Non-pigmented ciliary epithelial cell (primary cell): ENCODE results near the gene P2RX2.
"Not testable (repeated sequence)": the region's sequence is repeated elsewhere in the genome, so short reads cannot be mapped to it uniquely, and the experiment has no call there.

Experiments
- DNase-seq: peaks from one replicate; pipeline ENCODE4 v3.0.0-alpha.2; 2010; ENCODE audit warnings: low read depth

The P2RX2 gene

GRCh38 chr12:132583736-132584135 is 34.8 kb upstream of the P2RX2 start:
- DNase-seq = no peak

- no peak for DNase-seq
Measured at GRCh38 chr12:132584429-132584828, 34.1 kb upstream of the P2RX2 start.

GRCh38 chr12:132585177-132585576 is 33.4 kb upstream of the P2RX2 start:
- DNase-seq = no peak

DNA sequence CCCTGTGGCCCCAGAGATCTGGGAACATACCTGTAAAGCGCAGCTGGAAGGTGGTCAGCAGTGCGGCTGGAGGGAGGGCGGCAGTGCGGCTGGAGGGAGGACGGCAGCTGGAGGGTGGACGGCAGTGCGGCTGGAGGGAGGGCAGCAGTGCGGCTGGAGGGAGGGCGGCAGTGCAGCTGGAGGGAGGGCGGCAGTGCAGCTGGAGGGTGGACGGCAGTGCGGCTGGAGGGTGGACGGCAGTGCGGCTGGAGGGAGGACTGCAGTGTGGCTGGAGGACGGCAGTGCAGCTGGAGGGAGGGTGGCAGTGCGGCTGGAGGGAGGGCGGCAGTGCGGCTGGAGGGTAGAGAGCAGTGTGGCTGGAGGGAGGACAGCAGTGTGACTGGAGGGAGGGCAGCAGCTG is 31.6 kb upstream of the P2RX2 start:
- DNase-seq = no peak

DNA sequence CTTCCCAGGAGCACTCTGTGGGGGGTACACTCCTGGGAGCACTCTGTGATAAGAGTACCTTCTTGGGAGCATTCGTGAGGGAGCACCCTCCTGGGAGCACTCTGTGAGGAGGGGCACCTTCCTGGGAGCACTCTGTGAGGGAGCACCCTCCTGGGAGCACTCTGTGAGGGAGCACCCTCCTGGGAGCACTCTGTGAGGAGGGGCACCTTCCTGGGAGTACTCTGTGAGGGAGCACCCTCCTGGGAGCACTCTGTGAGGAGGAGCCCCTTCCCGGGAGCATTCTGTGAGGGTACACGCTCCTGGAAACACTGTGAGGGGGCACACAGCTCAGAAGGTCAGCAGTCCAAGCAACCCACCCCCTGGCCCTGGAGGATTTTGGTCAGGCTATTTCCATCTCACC is 30.8 kb upstream of the P2RX2 start:
- no peak for DNase-seq

DNA sequence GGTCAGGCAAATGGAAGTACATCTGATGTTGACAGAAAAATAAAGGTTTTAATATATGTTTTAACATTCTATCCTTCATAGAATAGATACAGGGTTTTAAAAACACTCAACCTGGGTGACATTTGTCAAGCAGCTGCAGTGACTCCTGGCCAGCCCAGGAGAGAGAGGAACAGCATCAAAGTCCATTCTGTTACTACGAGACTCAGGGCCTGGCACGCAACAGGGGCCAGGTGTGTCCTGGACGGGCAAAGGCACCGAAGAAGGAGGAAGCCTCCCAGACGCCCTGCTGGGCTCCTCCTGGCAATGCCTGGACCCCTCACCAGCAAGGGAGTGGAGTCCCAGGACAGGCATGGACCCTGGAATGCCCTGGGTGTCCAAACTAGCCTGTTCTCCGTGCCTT is 30.3 kb upstream of the P2RX2 start:
- DNase-seq = no peak

DNA sequence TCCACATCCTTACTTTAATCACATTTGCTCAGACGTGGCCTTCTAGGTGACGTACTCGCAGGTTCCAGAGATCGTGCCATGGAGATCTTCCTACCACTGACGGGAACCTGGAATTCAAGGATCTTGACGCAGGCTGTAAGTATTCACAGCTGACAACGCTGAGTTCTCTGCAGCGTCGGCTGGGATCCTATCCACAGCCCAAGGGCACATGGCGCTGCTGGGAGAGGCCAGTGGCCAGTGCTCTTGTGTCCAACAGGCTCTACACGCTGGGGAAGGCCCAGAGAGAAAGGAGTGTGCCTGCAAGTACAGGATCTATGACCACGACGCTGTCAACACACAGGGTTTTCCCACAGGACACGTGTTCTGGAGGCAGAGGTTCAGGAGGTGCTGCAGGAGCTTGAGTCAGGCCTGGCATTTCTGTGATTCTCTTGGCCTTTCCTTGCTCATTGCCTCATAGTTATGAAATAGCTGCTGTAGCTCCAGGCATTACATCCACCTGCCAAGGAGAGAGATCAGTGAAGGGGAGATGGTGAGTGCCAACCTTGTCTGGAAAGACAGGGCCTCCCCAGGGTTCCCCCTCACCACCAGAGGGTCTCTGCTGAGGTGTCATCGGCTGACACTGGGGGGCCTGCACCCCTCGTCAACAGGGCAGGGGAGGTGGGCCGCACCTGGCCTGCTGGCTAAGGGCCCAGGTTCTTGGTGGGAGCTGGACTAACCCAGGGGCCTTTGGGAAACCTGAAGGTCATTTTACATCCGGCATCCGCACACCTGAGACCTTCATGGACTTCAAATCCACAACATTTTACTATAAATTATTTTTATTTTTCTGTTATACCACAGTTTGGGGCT is 29.5 kb upstream of the P2RX2 start:
- no peak for DNase-seq

DNA sequence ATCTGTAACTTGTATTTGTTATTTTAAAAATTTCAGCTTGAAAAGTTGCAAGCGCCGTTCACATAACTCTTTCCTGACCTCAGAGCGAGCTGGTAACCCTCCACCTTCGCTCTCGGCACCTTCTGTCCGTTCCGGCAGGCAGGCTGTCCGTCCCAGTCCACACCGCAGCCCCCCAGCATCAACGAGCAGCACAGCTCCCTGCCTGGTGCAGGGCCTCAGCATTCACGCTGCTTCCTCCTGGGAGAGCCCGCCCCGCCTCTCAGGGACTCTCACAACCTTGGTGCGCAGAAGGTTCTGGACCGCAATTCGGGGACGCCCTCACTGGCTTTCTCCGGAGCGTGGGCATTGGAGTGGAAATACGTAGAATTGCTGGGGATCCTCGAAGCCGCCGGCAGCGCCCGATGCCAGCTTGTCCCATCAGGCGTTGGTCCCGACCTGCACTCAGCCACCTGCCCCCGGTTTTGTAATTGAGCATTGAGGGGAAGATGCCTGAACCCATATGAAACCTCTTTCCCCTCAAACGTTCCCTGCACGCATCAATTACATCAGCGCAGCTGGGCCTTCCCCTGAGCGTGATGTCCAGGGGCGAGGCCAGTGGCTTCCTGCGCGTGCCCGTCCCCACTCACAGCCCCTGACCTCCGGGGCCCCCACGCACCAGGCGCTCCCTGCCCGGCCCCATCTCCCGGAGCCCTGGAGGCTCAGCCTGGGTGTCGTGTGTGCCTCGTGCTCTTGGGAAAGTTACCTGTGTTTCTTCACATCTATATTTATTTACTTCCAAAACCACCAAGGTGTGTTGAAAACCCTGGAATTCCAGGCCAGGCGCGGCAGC is 27.3 kb upstream of the P2RX2 start:
- no peak for DNase-seq

GRCh38 chr12:132592282-132592970 is 26.1 kb upstream of the P2RX2 start:
- DNase-seq = no peak

GRCh38 chr12:132593071-132593470 is 25.5 kb upstream of the P2RX2 start:
- DNase-seq = no peak

DNA sequence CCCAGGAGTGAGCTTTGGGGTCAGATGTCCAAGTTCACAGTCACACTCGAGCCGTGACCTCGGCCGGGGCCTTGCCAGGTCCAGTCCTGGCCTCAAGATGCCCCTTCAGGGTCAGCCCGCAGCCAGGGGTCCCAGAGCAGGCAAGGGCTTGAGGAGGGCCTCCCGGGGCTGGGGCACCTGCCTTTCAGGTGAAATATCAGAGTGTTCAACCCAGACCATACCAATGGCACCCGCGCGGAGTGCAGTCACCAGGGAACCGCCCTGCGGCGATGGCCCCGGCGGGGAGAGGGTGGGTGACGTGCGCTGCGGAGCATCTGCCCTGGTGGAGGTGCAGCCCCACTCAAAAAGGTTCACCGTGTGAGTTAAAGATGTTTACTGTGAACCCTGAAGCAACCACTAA is 25.1 kb upstream of the P2RX2 start:
- no peak for DNase-seq

- peak; percentile 74 for DNase-seq
Measured at GRCh38 chr12:132593938-132594358, 24.6 kb upstream of the P2RX2 start.

DNA sequence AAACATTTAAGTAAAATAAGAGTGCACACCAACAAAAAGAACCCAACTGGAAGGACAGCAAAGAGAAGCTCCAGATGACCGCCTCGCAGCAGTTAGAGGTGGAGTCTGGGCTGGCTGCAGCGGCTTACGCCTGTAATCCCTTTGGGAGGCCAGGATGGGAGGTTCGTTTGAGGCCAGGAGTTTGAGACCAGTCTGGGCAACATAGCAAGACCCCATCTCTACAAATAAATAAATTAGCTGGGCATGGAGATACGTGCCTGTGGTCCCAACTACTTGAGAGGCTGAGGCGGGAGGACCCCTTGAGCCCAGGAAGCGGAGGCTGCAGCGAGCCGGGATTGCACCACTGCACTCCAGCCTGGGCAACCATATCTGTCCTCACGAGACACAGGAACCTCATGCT is 23.4 kb upstream of the P2RX2 start:
- DNase-seq = no peak

GRCh38 chr12:132596016-132596415 is 22.6 kb upstream of the P2RX2 start:
- DNase-seq = no peak

DNA sequence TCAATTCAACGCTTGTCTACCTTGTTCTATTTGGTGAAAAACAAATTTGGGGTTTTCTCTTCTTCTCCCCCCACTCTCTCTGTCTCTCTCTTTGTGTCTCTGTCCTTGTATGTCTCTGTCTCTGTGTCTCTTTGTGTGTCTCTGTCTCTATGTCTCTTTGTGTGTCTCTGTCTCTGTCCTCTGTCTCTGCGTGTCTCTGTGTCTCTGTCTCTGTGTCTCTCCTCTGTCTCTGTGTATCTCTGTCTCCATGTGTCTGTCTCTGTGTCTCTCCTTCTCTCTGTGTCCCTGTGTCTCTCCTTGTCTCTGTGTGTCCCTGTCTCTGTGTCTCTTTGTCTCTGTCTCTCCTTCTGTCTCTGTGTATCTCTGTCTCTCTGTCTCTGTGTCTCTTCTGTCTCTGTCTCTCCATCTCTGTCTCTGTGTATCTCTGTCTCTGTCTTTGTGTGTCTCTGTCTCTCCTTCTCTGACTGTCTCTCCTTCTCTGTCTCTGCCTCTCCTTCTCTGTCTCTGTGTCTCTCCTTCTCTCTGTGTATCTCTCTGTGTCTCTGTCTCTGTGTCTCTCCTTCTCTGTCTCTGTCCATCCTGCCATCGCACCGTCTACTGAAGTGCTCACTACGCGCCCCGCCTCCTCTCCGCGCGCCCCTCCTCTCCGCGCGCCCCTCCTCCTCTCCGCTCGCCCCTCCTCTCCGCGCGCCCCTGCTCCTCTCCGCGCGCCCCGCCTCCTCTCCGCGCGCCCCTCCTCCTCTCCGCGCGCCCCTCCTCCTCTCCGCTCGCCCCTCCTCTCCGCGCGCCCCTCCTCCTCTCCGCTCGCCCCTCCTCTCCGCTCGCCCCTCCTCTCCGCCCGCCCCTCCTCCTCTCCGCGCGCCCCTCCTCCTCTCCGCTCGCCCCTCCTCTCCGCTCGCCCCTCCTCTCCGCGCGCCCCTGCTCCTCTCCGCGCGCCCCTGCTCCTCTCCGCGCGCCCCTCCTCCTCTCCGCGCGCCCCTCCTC is 21.0 kb upstream of the P2RX2 start:
- no peak for DNase-seq

- not testable (repeated sequence) for DNase-seq
Measured at GRCh38 chr12:132599502-132599901, 19.1 kb upstream of the P2RX2 start.

- DNase-seq = no peak
Measured at GRCh38 chr12:132600048-132601032, 18.2 kb upstream of the P2RX2 start.

- DNase-seq = no peak
Measured at GRCh38 chr12:132601171-132601883, 17.2 kb upstream of the P2RX2 start.

DNA sequence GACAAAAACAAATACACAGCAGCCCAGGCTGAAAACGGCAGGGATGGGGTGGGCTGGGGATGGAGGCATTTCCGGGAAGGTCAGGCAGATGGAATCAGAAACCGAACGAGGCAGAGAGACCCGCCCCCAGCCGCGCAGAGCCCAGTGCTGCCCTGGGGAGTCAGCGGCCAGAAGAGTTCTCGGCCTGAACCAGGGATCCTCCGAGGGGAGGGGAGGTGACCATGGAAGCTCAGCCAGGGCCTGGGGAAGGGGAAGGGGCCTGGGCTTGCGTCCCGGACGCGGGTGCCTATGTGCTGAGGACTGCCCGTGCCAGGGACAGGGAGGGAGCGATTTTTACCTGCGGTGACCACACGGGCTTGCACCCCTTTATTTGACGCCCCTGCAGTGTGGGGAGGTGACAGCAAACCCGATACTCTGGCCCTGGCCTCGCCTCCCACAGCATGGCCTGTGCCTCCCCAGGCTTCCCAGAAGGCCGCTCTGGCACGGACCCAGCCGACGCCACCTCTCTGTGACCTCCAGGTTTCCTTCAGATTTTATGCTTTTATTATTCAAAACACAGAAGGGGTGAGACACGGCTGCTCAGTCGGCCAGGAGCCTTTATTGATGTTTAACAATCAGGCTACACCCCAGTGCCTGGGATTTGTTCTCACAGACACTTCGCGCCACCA is 15.9 kb upstream of the P2RX2 start:
- no peak for DNase-seq
